GM18526 (cell line): ENCODE measurements around the gene NMNAT1.

Experiments
- POLR2A ChIP-seq: IDR thresholded peaks from 3 replicates; pipeline ENCODE4 v1.6.1; 2011; ENCODE audit not compliant: insufficient read length; ENCODE audit errors: extremely low read depth

Gene NMNAT1

GRCh38 chr1:9942939-9943788 lies at the start of gene NMNAT1, which contains the start of gene LZIC:
NMNAT1 (plus strand) TSS chr1:9943475; CDS start chr1:9972074, 28,599 bp downstream.
LZIC (minus strand) TSS chr1:9943391; CDS start chr1:9936619, 6,772 bp downstream.
- TF ChIP-seq POLR2A = peak; percentile 93

- TF ChIP-seq POLR2A = no peak
Observed at GRCh38 chr1:9894115-9894514, 49.2 kb upstream of the NMNAT1 start.

- peak; percentile 40 for TF ChIP-seq POLR2A
Observed at GRCh38 chr1:9900142-9901043, 42.9 kb upstream of the NMNAT1 start.

- no peak for TF ChIP-seq POLR2A
Observed at GRCh38 chr1:9901148-9902059, 41.9 kb upstream of the NMNAT1 start.

DNA sequence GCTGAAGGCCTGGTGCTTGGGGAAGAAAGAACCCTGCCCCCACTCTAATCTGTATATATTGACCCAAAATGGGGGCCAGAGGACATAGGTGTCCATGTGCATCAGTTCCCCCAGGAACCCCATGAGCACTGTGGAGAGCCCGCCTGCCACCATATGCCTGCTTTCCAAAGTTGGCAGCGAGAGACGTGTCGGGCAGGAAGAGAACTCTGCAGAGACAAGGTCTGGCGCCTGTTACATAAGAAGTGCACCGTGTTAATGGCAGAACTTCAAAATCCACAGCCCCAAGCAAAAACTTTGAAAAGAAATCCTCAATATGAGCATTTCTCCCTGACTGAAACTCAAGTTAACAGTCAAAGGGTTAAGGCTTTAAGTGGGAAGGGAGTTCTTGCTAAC lies 41.2 kb upstream of the NMNAT1 start:
- TF ChIP-seq POLR2A = no peak

DNA sequence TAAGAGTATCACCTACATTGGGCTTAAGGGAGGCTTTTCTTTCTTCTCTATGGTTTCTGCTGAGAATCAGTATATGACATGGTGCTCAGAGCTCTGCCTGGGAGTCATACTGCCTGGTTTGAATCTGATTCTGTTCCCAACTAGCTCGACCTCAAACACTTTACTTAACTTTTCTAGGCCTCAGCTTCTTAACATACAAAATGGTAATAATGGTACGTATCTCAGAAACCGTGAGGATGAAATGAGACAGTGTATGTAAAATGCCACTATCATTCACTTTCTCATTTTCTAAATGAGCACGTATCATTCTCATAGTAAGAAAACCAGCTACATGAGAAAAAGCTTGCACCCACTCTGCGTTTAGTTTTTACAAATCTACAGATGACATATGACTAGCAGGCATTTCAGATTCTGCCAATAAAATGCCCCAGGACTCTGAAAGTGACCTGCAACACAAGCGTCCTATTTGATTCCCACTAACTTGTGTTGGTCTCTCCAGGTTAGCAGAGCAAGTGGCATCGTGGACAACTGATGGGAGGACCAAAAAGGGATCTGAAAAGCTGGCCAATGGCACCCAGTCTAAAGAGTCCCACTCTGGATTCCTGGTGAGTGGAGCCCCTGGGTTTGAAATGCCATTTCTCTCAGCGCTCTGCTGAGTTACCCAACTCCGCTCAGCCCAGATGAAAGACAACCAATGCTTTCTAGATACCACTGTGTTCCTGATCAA lies 39.3 kb upstream of the NMNAT1 start:
- no peak for TF ChIP-seq POLR2A

DNA sequence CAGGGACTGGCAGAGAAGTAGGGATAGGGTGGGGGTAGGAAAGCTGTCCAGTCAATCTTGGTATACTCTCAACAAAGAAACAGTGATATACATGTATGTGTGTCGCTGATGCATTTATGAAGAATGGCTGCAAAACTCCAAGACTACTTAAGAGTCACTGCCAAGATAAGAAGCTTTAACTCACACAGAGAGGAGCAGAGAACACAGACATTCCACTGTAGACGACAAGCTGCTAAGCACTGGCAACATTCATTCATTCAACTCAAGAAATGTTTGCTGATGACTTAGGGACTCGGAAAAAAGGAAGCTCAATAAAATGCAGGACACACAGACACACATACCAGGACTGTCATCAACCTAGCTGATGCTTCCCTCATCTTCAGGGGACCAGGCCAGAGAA lies 38.7 kb upstream of the NMNAT1 start:
- no peak for TF ChIP-seq POLR2A

DNA sequence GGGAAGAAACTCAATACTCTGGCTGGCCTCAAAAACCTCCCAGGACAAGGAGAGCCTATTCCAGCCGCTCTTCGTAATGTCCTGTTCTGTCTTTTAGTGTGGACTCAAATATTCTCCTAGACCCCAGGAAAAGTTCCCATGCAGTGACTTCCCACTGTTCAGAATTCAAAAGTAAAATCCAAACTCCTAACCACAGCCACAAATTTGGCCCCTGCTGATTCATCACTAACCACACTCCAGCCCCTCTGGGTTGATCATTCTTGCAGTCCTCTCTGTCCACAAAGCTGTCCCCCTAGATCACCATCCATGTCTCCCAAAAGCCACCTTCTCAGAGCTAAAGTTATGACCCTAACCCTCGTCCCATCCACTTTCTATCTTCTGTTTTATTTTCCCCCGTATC lies 38.3 kb upstream of the NMNAT1 start:
- no peak for TF ChIP-seq POLR2A

GRCh38 chr1:9906466-9906865 lies 36.8 kb upstream of the NMNAT1 start:
- TF ChIP-seq POLR2A = no peak

DNA sequence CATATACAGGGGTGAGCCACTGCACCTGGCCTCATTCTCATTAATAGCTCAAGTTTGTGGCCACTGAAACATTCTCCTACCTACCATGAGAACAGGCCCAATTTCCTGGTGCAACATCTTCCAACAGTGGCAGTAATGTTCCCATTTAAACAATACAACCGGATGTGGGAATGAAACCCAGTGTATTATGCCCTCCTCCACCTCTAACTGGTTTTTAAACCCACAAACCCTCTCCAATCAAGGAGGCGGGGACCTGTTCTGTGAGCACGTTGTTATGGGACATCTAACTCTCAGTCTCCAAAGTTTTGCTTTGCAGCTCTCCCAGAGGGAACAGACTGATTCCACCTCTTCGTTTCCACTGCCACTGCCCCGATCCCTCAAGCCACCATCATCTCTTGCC lies 35.8 kb upstream of the NMNAT1 start:
- TF ChIP-seq POLR2A = no peak

GRCh38 chr1:9908871-9909233 lies 34.4 kb upstream of the NMNAT1 start:
- TF ChIP-seq POLR2A = no peak

GRCh38 chr1:9909234-9910046 lies 33.8 kb upstream of the NMNAT1 start:
- TF ChIP-seq POLR2A = no peak

- TF ChIP-seq POLR2A = peak; percentile 54
Observed at GRCh38 chr1:9910076-9910422, 33.2 kb upstream of the NMNAT1 start, which contains the start of gene CTNNBIP1. CTNNBIP1 (minus strand) TSS chr1:9910269; CDS start chr1:9872064, 38,205 bp downstream.
